Activated CD4-positive, alpha-beta T cell treated with anti-CD3 and anti-CD28 coated beads for 24 hours (primary cell): ENCODE data around the gene SF3A2.

Source experiments
- DNase-seq, 2 donors: peaks; one replicate each; pipeline ENCODE4 v3.0.0-alpha.2; 2020; ENCODE audit warnings: low read depth in 2 of 2

Gene SF3A2

DNA sequence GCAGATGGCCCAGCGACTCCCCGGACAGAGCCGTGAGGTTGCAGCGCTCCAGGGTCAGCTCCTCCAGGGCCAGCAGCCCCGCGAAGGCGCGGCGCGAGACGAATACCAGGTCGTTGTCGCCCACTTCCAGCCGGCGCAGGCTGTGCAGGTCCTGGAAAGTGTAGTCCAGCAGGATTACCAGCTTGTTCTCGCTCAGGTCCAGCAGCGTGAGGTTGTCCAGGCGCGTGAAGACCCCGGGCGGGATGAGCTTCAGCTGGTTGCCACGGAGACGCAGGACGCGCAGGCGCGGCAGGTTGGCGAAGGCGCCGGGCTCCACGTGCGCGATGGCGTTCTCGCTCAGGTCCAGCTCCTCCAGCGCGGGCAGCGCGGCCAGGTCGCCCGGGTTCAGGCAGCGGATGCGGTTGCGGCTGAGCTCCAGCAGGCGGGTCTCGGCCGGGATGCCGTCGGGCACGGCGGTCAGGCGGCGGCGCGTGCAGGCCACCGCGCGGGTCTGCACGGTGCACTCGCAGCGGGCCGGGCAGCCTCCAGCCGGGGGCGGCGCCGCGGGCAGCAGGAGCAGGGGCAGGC, 54.6 kb downstream of the SF3A2 start:
- no peak for DNase-seq

GRCh38 chr19:2294687-2295335, 58.2 kb downstream of the SF3A2 start:
- no peak for DNase-seq

GRCh38 chr19:2296141-2296540, 59.5 kb downstream of the SF3A2 start:
- DNase-seq: no peak
